Fibroblast of mammary gland (primary cell): ENCODE results near the gene OPCML.

Experiments
- DNase-seq: peaks from one replicate; pipeline ENCODE4 v3.0.0-alpha.2; 2010; ENCODE audit warnings: low read depth
- H3K4me3 ChIP-seq: 2 replicates; pipeline ENCODE4 v1.5.1; 2011; ENCODE audit warnings: low read depth, mild to moderate bottlenecking, low read length, moderate library complexity; ENCODE audit not compliant: control insufficient read depth
- CTCF ChIP-seq: conservative IDR thresholded peaks from 2 replicates; pipeline ENCODE4 v1.5.1; 2011; ENCODE audit warnings: low read depth, low read length, inconsistent platforms; ENCODE audit not compliant: control insufficient read depth, insufficient read depth

The OPCML gene

GRCh38 chr11:133215596-133216230 is 316.6 kb downstream of the OPCML start:
- no peak for TF ChIP-seq CTCF
- DNase-seq, result no peak
- H3K4me3 ChIP-seq, result no peak overlapping the region

- no peak overlapping the region for H3K4me3 ChIP-seq
- TF ChIP-seq CTCF, result no peak
- no peak for DNase-seq
Measured at GRCh38 chr11:133214646-133215045, 317.7 kb downstream of the OPCML start.

- no peak for DNase-seq
- no peak overlapping the region for H3K4me3 ChIP-seq
- TF ChIP-seq CTCF, result no peak
Measured at GRCh38 chr11:133212201-133212600, 320.1 kb downstream of the OPCML start.

- no peak for TF ChIP-seq CTCF
- no peak for DNase-seq
- no peak overlapping the region for H3K4me3 ChIP-seq
Measured at GRCh38 chr11:133207995-133208394, 324.3 kb downstream of the OPCML start.

- no peak for DNase-seq
- H3K4me3 ChIP-seq, result no peak overlapping the region
- no peak for TF ChIP-seq CTCF
Measured at GRCh38 chr11:133206313-133207005, 325.8 kb downstream of the OPCML start.

- no peak for TF ChIP-seq CTCF
- DNase-seq, result no peak
- H3K4me3 ChIP-seq, result no peak overlapping the region
Measured at GRCh38 chr11:133204158-133204557, 328.1 kb downstream of the OPCML start.

- TF ChIP-seq CTCF, result no peak
- no peak overlapping the region for H3K4me3 ChIP-seq
- no peak for DNase-seq
Measured at GRCh38 chr11:133202816-133203215, 329.5 kb downstream of the OPCML start.
